ENCODE measurements around the gene BAG1. TPM values are rescaled to one million over a fixed set of nuclear protein-coding genes. Genes with fewer than 3 reads are reported as not detected.

The BAG1 gene
- total and polyA plus RNA-seq, 5 donors from 2014 or later, result 80.2 to 100 (median 91.7) TPM

DNA sequence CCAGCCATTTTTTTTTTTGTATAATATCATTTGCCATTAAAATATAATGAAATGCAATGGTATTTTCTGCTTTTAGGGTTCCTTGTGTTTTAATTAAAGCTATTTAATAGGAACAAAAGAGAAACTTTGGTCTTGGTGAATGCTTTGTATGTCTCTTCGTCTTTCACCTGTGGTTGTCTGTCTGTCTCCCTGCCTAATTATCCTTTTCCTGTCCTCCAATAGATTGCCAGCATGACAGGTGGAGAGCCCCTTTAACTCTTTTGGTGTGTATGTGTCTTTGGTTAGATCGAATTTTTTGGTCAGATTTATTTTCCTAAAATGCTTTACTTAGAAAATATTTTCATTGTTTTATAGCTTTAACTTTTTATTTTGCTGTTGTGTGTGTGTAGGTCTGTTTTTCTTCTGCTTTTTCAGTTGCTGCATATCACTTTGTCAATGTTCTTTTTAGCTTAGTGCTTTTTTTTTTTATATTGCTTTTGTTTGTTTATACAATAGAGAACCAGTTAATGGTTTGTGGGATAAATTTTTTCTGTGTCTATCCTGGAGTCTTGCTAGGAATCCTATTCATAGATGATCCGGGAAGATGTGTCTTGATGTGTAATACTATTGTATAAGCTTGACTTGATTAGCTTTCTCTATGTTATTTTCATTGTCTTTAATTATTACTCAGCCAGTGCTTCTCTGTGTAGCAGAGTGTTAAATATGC is 8.9 kb upstream of the BAG1 start:
- Mint-ChIP-seq H3K27me3 (no peaks in the 10 kb centered on the region), H3K9me3 (no peaks in the 10 kb centered on the region), H3K27ac (no peak overlapping the region), H3K4me3 (no peak overlapping the region), H3K4me1 (peaks cover 13 to 28% (median 17%) of the 10 kb centered on the region in 4 donors), H3K36me3 (peaks cover 41% of the 10 kb centered on the region)
- Histone ChIP-seq H3K9me3 (ENCODE audit: control insufficient read depth in 2 of 2, low read length in 2 of 2) (no peaks in the 10 kb centered on the region), H3K27ac (ENCODE audit: insufficient read depth, low read length, poor library complexity, severe bottlenecking) (no peak overlapping the region), H3K36me3 (ENCODE audit: control insufficient read depth, insufficient read depth, low read length) (peaks cover 88% of the 10 kb centered on the region), H3K4me3 (ENCODE audit: low read depth, low read length) (no peak overlapping the region), H3K27me3 (ENCODE audit: control insufficient read depth, insufficient read depth, low read length) (no peaks in the 10 kb centered on the region), H3K4me1 (ENCODE audit: control insufficient read depth, insufficient read depth, low read length, poor library complexity, severe bottlenecking) (no peaks in the 10 kb centered on the region)
- DNase-seq (no peak), ATAC-seq (ENCODE audit: low read depth in 2 of 2) (no peak)

- Histone ChIP-seq H3K36me3 (ENCODE audit: control insufficient read depth, insufficient read depth, low read length) (peaks cover 84% of the 10 kb centered on the region), H3K27me3 (ENCODE audit: control insufficient read depth, insufficient read depth, low read length) (no peaks in the 10 kb centered on the region), H3K4me3 (ENCODE audit: low read depth, low read length) (no peak overlapping the region), H3K27ac (ENCODE audit: insufficient read depth, low read length, poor library complexity, severe bottlenecking) (no peak overlapping the region), H3K9me3 (ENCODE audit: control insufficient read depth in 2 of 2, low read length in 2 of 2) (no peaks in the 10 kb centered on the region), H3K4me1 (ENCODE audit: control insufficient read depth, insufficient read depth, low read length, poor library complexity, severe bottlenecking) (peaks cover 6% of the 10 kb centered on the region)
- H3K4me3 Mint-ChIP-seq, result no peak overlapping the region
- no peak for ATAC-seq (ENCODE audit: low read depth in 2 of 2)
- peaks cover 36% of the 10 kb centered on the region for H3K36me3 Mint-ChIP-seq
- no peak for DNase-seq
- peaks cover 14 to 30% (median 24%) of the 10 kb centered on the region in 4 donors for H3K4me1 Mint-ChIP-seq
- no peaks in the 10 kb centered on the region for H3K9me3 Mint-ChIP-seq
- no peaks in the 10 kb centered on the region for H3K27me3 Mint-ChIP-seq
- H3K27ac Mint-ChIP-seq, result peak overlapping the region in 2 of 3 donors; percentile 29 to 44
Measured at GRCh38 chr9:33272061-33272460, 7.6 kb upstream of the BAG1 start.

DNA sequence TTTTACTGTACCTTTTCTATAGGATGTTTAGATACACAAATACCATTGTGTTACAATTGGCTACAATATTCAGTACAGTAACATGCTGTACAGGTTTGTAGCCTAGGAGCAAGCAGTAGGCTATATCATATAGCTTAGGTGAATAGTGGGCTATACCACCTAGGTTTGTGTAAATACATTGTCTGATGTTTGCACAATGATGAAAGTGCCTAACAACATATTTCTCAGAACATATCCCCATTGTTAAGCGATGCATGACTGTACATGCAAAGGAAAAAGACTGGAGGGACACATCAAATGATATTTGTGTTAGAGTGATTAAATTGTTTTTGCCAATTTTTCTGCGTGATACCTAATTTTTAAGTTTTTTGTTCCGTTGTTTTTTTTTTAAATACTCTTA is 5.6 kb upstream of the BAG1 start:
- H3K27ac ChIP-seq (ENCODE audit: insufficient read depth, low read length, poor library complexity, severe bottlenecking), result no peak overlapping the region
- H3K36me3 ChIP-seq (ENCODE audit: control insufficient read depth, insufficient read depth, low read length), result peaks cover 70% of the 10 kb centered on the region
- Mint-ChIP-seq H3K4me1 (peaks cover 30 to 49% (median 32%) of the 10 kb centered on the region in 4 donors), H3K4me3 (no peak overlapping the region), H3K36me3 (peaks cover 33% of the 10 kb centered on the region), H3K9me3 (no peaks in the 10 kb centered on the region), H3K27ac (no peak overlapping the region), H3K27me3 (no peaks in the 10 kb centered on the region)
- H3K27me3 ChIP-seq (ENCODE audit: control insufficient read depth, insufficient read depth, low read length), result no peaks in the 10 kb centered on the region
- ATAC-seq (ENCODE audit: low read depth in 2 of 2) (no peak), DNase-seq (no peak)
- H3K4me3 ChIP-seq (ENCODE audit: low read depth, low read length), result no peak overlapping the region
- no peaks in the 10 kb centered on the region for H3K9me3 ChIP-seq (ENCODE audit: control insufficient read depth in 2 of 2, low read length in 2 of 2)
- H3K4me1 ChIP-seq (ENCODE audit: control insufficient read depth, insufficient read depth, low read length, poor library complexity, severe bottlenecking), result peaks cover 23% of the 10 kb centered on the region

GRCh38 chr9:33267151-33267767 is 2.8 kb upstream of the BAG1 start:
- DNase-seq (no peak), ATAC-seq (ENCODE audit: low read depth in 2 of 2) (no peak)
- Histone ChIP-seq H3K27ac (ENCODE audit: insufficient read depth, low read length, poor library complexity, severe bottlenecking) (peak overlapping the region; percentile 52), H3K4me1 (ENCODE audit: control insufficient read depth, insufficient read depth, low read length, poor library complexity, severe bottlenecking) (peaks cover 37% of the 10 kb centered on the region), H3K4me3 (ENCODE audit: low read depth, low read length) (peak overlapping the region; percentile 28), H3K36me3 (ENCODE audit: control insufficient read depth, insufficient read depth, low read length) (peaks cover 48% of the 10 kb centered on the region), H3K27me3 (ENCODE audit: control insufficient read depth, insufficient read depth, low read length) (no peaks in the 10 kb centered on the region), H3K9me3 (ENCODE audit: control insufficient read depth in 2 of 2, low read length in 2 of 2) (no peaks in the 10 kb centered on the region)
- Mint-ChIP-seq H3K36me3 (peaks cover 28% of the 10 kb centered on the region), H3K9me3 (no peaks in the 10 kb centered on the region), H3K4me3 (peak overlapping the region in 2 of 4 donors; percentile 7 to 90), H3K27me3 (no peaks in the 10 kb centered on the region), H3K4me1 (peaks cover 24 to 61% (median 39%) of the 10 kb centered on the region in 4 donors), H3K27ac (peak overlapping the region; percentile 0 to 94 (median 67))

DNA sequence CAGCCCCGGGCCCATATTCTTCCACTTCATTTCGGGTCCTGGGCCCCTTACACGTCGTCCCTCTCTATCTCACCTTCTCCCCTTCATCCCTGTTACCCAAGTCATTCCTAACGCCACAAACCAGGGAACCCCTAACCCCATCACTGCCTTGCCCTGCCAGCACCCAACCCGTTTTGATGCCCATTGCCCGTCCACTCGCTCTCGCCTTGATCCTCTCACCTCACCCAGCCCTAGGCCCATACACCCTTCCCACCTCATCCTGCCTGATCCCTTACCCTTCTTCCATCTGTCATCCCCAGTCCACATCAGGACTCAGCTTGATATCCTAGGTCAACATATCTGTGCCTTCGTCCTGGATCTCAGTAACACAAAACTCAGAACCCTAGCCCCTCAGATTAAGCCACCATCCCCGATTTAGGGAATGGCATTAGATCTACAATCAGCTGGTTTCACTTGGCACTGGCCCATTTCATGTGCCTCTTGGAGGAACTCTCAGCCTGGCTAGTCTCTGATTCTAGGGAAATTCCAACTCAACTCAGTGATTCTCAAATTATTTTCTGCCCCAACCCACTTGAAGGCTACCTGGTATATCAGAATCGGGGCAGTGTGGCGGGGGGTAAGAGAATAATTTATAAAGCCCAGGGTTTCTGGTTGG is 830 bp upstream of the BAG1 start:
- ATAC-seq (ENCODE audit: low read depth in 2 of 2), result no peak
- peaks cover 44% of the 10 kb centered on the region for H3K36me3 ChIP-seq (ENCODE audit: control insufficient read depth, insufficient read depth, low read length)
- Mint-ChIP-seq H3K9me3 (no peaks in the 10 kb centered on the region), H3K4me3 (peak overlapping the region; percentile 90 to 97 (median 94)), H3K4me1 (peaks cover 16 to 66% (median 37%) of the 10 kb centered on the region in 4 donors), H3K27me3 (no peaks in the 10 kb centered on the region), H3K36me3 (peaks cover 23% of the 10 kb centered on the region), H3K27ac (peak overlapping the region; percentile 94 to 99 (median 97))
- peak overlapping the region; percentile 81 for H3K4me3 ChIP-seq (ENCODE audit: low read depth, low read length)
- H3K9me3 ChIP-seq (ENCODE audit: control insufficient read depth in 2 of 2, low read length in 2 of 2), result no peaks in the 10 kb centered on the region
- H3K27ac ChIP-seq (ENCODE audit: insufficient read depth, low read length, poor library complexity, severe bottlenecking), result peak overlapping the region; percentile 88
- H3K27me3 ChIP-seq (ENCODE audit: control insufficient read depth, insufficient read depth, low read length), result no peaks in the 10 kb centered on the region
- peaks cover 37% of the 10 kb centered on the region for H3K4me1 ChIP-seq (ENCODE audit: control insufficient read depth, insufficient read depth, low read length, poor library complexity, severe bottlenecking)
- DNase-seq, result peak in 1 of 3 donors; percentile 13

DNA sequence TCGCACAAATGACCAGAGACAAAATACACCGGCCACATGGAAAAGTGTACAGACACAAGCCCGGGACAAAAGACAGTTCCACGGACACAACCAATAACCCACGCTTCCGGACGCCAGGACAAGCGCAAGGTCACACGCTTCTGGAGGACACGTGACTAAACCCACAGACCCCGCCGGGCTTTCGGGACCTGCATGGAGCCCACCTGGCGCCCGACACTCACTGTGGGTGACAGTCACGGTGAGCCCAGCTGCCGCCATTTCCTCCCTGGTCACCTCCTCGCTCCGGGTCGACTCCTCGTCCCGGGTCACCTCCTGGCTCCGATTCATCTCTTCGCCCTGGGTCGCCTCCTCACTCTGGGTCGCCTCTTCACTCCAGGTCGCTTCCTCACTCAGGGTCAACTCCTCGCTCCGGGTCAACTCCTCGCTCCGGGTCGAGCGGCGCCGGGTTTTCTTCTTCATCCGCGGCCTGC is 470 bp downstream of the BAG1 start:
- peaks cover 48% of the 10 kb centered on the region for H3K36me3 ChIP-seq (ENCODE audit: control insufficient read depth, insufficient read depth, low read length)

DNA sequence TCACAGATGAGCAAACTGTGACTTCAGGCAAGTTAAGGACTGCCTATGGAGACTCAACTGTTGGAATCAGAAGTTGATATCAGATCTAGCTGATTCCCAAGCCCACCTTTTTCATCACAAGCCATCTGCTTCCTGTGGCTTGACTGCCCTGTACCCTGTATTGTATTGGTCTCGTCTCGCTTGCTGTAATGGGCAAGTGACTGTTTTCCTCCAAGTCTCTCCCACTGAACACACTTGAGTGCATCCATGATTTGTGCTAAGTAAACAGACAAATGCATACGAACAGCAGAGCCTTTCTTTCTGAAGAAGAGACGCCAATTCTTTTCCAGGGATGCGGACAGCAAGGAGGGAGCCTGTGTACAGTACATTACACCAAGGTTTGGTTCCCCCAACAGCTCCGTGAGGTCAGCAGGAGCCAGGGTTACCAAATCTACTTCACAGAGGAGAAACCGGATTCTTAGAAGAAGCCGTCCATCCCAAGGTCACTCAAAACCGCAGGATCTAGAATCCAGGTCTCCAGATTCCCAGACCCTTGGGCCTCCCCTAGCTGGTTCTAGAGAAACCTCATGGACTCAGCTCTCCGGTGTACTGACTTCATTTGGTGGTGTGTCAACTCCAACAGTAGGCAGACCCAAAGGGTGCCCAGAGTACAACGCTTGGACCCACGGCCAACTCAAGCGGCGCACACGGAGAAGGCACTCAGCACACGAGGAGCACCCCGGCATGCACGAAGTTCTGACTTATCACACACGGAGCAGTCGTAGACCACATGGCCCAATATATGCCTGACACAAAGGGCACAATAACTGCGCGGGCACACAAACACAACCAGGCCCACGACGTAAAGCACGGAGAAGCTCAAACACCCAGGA is 1.1 kb downstream of the BAG1 start:
- ATAC-seq (ENCODE audit: low read depth in 2 of 2), result no peak
- Histone ChIP-seq H3K27ac (ENCODE audit: insufficient read depth, low read length, poor library complexity, severe bottlenecking) (peak overlapping the region; percentile 88), H3K9me3 (ENCODE audit: control insufficient read depth in 2 of 2, low read length in 2 of 2) (no peaks in the 10 kb centered on the region), H3K36me3 (ENCODE audit: control insufficient read depth, insufficient read depth, low read length) (peaks cover 49% of the 10 kb centered on the region), H3K4me1 (ENCODE audit: control insufficient read depth, insufficient read depth, low read length, poor library complexity, severe bottlenecking) (peaks cover 37% of the 10 kb centered on the region), H3K4me3 (ENCODE audit: low read depth, low read length) (peak overlapping the region; percentile 93), H3K27me3 (ENCODE audit: control insufficient read depth, insufficient read depth, low read length) (no peaks in the 10 kb centered on the region)
- peak in 1 of 3 donors; percentile 17 for DNase-seq
- H3K4me1 Mint-ChIP-seq, result peaks cover 20 to 78% (median 46%) of the 10 kb centered on the region in 4 donors
- peak overlapping the region; percentile 88 to 96 (median 94) for H3K27ac Mint-ChIP-seq
- H3K9me3 Mint-ChIP-seq, result no peaks in the 10 kb centered on the region
- H3K4me3 Mint-ChIP-seq, result peak overlapping the region; percentile 93 to 99 (median 96)
- H3K27me3 Mint-ChIP-seq, result no peaks in the 10 kb centered on the region
- H3K36me3 Mint-ChIP-seq, result peaks cover 26% of the 10 kb centered on the region

More for the DNA sequence above, 470 bp downstream of the BAG1 start:
- ATAC-seq (ENCODE audit: low read depth in 2 of 2), result no peak
- Mint-ChIP-seq H3K4me1 (peaks cover 20 to 74% (median 43%) of the 10 kb centered on the region in 4 donors), H3K27me3 (no peaks in the 10 kb centered on the region), H3K27ac (peak overlapping the region; percentile 86 to 96 (median 94)), H3K36me3 (peaks cover 26% of the 10 kb centered on the region), H3K9me3 (no peaks in the 10 kb centered on the region), H3K4me3 (peak overlapping the region; percentile 93 to 99 (median 96))
- Histone ChIP-seq H3K27me3 (ENCODE audit: control insufficient read depth, insufficient read depth, low read length) (no peaks in the 10 kb centered on the region), H3K27ac (ENCODE audit: insufficient read depth, low read length, poor library complexity, severe bottlenecking) (peak overlapping the region; percentile 88), H3K4me1 (ENCODE audit: control insufficient read depth, insufficient read depth, low read length, poor library complexity, severe bottlenecking) (peaks cover 37% of the 10 kb centered on the region), H3K4me3 (ENCODE audit: low read depth, low read length) (peak overlapping the region; percentile 93), H3K9me3 (ENCODE audit: control insufficient read depth in 2 of 2, low read length in 2 of 2) (no peaks in the 10 kb centered on the region)
- DNase-seq, result peak; percentile 23 to 60 (median 49)

All from CD4-positive, CD25-positive, alpha-beta regulatory T cell (primary cell).